MG63 (cell line): ENCODE data around the gene USP10. TPM values are rescaled to one million over a fixed set of nuclear protein-coding genes. Genes with fewer than 3 reads are reported as not detected.
A peak's percentile ranks its signal among the peaks of the same experiment; 100 is the strongest.

Experiments used
- DNase-seq: peaks from one replicate; pipeline ENCODE4 v3.0.0-alpha.2; 2020
- H3K27me3 ChIP-seq: fragments of 250-450 bp; sonication (Bioruptor Pico); 2 replicates; pipeline ENCODE4 v1.5.1; 2020; ENCODE audit warnings: mild to moderate bottlenecking, moderate library complexity
- H3K36me3 ChIP-seq: fragments of 250-450 bp; sonication (Bioruptor Pico); 2 replicates; pipeline ENCODE4 v1.5.1; 2020; ENCODE audit warnings: mild to moderate bottlenecking, moderate library complexity
- H3K4me3 ChIP-seq: fragments of 250-450 bp; sonication (Bioruptor Pico); 2 replicates; pipeline ENCODE4 v1.5.1; 2020; ENCODE audit warnings: mild to moderate bottlenecking, moderate library complexity
- H3K9me3 ChIP-seq: fragments of 250-450 bp; sonication (Bioruptor Pico); 2 replicates; pipeline ENCODE4 v1.5.1; 2020; ENCODE audit warnings: mild to moderate bottlenecking, moderate library complexity
- total RNA-seq: library from RNA; depleted of rRNA; stranded (reverse); fragments of >200 nt; shearing (Covaris generic); gene quantifications from 2 replicates; pipeline ENCODE4 v1.2.3, GENCODE V29; 2014; ENCODE audit warnings: low replicate concordance; rRNA removed

Gene USP10
- 29.8 and 33.5 TPM in 2 replicates for total RNA-seq

GRCh38 chr16:84699712-84700445, at the start of gene USP10:
Gene USP10 (plus strand): TSS chr16:84700000. CDS start chr16:84700091, 91 bp downstream.
- H3K36me3 ChIP-seq = no peaks in the 10 kb centered on the region
- DNase-seq = peak; percentile 68
- H3K9me3 ChIP-seq = no peaks in the 10 kb centered on the region
- peak within 1 kb of the TSS; percentile 71 for H3K4me3 ChIP-seq
- no peaks in the 10 kb centered on the region for H3K27me3 ChIP-seq

DNA sequence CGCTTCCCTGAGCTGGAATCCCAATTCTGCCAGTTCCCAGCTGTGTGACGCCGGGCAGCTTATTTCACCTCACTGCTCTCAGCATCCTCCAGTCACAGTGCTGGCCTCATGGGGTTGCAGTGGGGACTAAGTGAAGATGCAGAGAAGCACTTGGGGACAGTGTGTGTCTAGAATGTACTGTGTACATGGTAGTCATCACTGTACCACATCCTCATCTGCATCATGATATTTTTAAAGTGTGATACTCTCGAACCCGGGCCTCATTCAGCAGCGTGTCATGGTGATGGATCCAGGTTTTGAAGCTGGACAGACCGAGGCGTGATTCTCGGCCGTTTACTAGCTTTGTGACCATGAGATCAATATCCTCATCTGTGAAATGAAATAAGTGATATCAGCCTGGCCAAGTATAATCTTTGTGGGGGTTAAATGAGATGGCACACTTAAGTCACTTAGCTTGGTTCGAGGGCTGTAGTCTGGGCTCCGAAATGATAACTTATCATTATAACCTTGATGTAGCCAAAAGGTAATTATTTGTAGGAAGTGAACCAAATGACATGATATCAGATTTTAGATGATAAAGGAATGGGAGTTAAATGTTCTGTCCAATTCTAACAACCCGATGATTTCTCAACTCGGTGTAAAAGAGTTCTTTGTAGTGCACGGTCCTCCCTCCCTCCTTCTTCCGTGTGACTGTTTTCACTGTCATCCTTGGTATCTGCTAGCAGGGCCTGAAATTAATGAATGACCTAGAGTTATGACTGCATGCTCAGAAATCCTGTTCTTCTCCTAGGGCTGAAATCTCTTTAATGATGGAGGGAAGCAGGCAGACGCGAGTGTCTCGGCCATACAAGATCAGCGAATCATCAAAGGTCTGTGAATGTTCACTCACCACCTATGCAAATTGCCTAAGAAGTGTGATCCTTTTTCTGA, 49.5 kb upstream of the USP10 start:
- DNase-seq = no peak
- Histone ChIP-seq H3K27me3 (no peaks in the 10 kb centered on the region), H3K36me3 (no peaks in the 10 kb centered on the region; the same call in 1 of the 2 replicates), H3K4me3 (no peak overlapping the region), H3K9me3 (no peaks in the 10 kb centered on the region)

DNA sequence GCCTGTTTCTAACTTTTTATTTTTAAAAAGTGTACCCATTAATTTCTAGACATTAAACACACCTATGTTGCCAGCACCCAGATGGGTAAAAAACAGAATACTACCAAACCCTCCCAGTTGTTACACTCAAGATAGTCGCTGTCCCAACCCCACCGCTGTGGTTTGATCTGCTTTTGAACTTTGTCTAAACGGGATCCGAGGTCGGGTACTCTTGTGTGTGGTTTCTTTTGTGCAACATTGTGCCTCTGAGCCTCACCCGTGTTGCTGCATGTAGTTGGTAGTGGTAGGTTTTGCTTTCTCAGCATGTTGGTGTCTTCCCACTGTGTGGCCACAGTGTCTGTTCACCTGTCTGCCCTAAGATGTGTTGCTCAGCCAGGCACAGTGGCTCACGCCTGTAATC, 47.2 kb upstream of the USP10 start:
- no peaks in the 10 kb centered on the region for H3K9me3 ChIP-seq
- no peak overlapping the region for H3K4me3 ChIP-seq
- no peaks in the 10 kb centered on the region; the same call in none of the 2 replicates for H3K36me3 ChIP-seq
- H3K27me3 ChIP-seq = no peaks in the 10 kb centered on the region
- no peak for DNase-seq

- no peak for DNase-seq
- Histone ChIP-seq H3K27me3 (no peaks in the 10 kb centered on the region), H3K9me3 (no peaks in the 10 kb centered on the region), H3K36me3 (no peaks in the 10 kb centered on the region; the same call in none of the 2 replicates), H3K4me3 (no peak overlapping the region)
Measured at GRCh38 chr16:84654238-84654637, 45.6 kb upstream of the USP10 start.

GRCh38 chr16:84654998-84655397, 44.8 kb upstream of the USP10 start:
- Histone ChIP-seq H3K4me3 (no peak overlapping the region), H3K9me3 (no peaks in the 10 kb centered on the region), H3K27me3 (no peaks in the 10 kb centered on the region), H3K36me3 (no peaks in the 10 kb centered on the region; the same call in none of the 2 replicates)
- no peak for DNase-seq

- H3K36me3 ChIP-seq = no peaks in the 10 kb centered on the region; the same call in none of the 2 replicates
- no peak for DNase-seq
- H3K4me3 ChIP-seq = no peak overlapping the region
- no peaks in the 10 kb centered on the region for H3K9me3 ChIP-seq
- H3K27me3 ChIP-seq = no peaks in the 10 kb centered on the region
Measured at GRCh38 chr16:84656649-84657048, 43.2 kb upstream of the USP10 start.

GRCh38 chr16:84657229-84657837, 42.5 kb upstream of the USP10 start:
- Histone ChIP-seq H3K9me3 (no peaks in the 10 kb centered on the region), H3K27me3 (no peaks in the 10 kb centered on the region), H3K4me3 (no peak overlapping the region), H3K36me3 (no peaks in the 10 kb centered on the region; the same call in none of the 2 replicates)
- DNase-seq = no peak

GRCh38 chr16:84658690-84659089, 41.1 kb upstream of the USP10 start:
- Histone ChIP-seq H3K4me3 (no peak overlapping the region), H3K27me3 (no peaks in the 10 kb centered on the region), H3K9me3 (no peaks in the 10 kb centered on the region), H3K36me3 (no peaks in the 10 kb centered on the region; the same call in none of the 2 replicates)
- no peak for DNase-seq

GRCh38 chr16:84659656-84660300, 40.0 kb upstream of the USP10 start:
- Histone ChIP-seq H3K4me3 (no peak overlapping the region), H3K36me3 (no peaks in the 10 kb centered on the region; the same call in none of the 2 replicates), H3K9me3 (no peaks in the 10 kb centered on the region), H3K27me3 (no peaks in the 10 kb centered on the region)
- DNase-seq = no peak

GRCh38 chr16:84660973-84661372, 38.8 kb upstream of the USP10 start:
- H3K9me3 ChIP-seq = no peaks in the 10 kb centered on the region
- no peak overlapping the region for H3K4me3 ChIP-seq
- DNase-seq = no peak
- H3K27me3 ChIP-seq = no peaks in the 10 kb centered on the region
- H3K36me3 ChIP-seq = no peaks in the 10 kb centered on the region; the same call in none of the 2 replicates

DNA sequence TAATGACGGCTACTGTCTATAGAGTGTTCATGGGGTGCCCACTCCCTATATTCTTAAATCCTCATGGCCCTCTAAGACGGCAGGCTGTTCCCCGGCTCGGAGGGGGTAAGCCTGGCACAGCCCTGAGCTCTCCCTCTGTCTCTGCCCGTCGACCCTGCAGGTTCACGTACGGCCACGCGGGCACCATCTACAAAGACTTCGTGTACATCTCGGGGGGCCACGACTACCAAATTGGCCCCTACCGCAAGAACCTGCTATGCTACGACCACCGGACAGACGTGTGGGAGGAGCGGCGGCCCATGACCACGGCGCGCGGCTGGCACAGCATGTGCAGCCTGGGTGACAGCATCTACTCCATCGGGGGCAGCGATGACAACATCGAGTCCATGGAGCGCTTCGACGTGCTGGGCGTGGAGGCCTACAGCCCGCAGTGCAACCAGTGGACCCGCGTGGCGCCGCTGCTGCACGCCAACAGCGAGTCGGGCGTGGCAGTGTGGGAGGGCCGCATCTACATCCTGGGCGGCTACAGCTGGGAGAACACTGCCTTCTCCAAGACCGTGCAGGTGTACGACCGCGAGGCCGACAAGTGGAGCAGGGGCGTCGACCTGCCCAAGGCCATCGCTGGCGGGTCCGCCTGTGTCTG, 38.3 kb upstream of the USP10 start:
- Histone ChIP-seq H3K9me3 (no peaks in the 10 kb centered on the region), H3K4me3 (no peak overlapping the region), H3K36me3 (no peaks in the 10 kb centered on the region; the same call in none of the 2 replicates), H3K27me3 (no peaks in the 10 kb centered on the region)
- no peak for DNase-seq

DNA sequence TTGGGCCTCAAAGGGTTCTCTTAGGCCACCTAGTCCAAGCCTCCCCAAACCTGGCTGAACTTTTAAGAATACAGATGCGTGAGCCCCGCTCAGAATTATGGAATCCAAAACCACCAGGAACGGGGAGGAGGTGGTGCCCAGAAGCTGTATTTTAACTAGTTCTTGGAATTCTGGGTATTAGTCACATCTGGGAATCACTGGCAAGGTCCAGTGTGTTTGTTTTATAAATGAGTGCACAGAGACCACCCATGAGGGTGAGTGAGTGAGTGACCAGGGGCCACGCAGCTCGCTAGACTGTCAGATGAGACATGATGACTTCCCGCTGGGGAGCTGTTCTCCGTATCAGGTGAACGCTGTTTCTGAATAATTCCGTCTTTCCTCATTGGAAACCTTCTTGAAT, 37.3 kb upstream of the USP10 start:
- no peak for DNase-seq
- Histone ChIP-seq H3K9me3 (no peaks in the 10 kb centered on the region), H3K36me3 (no peaks in the 10 kb centered on the region; the same call in none of the 2 replicates), H3K4me3 (no peak overlapping the region), H3K27me3 (no peaks in the 10 kb centered on the region)

- Histone ChIP-seq H3K36me3 (no peaks in the 10 kb centered on the region; the same call in 1 of the 2 replicates), H3K9me3 (no peaks in the 10 kb centered on the region), H3K27me3 (no peaks in the 10 kb centered on the region), H3K4me3 (no peak overlapping the region)
- DNase-seq = no peak
Measured at GRCh38 chr16:84663433-84664101, 36.2 kb upstream of the USP10 start.

DNA sequence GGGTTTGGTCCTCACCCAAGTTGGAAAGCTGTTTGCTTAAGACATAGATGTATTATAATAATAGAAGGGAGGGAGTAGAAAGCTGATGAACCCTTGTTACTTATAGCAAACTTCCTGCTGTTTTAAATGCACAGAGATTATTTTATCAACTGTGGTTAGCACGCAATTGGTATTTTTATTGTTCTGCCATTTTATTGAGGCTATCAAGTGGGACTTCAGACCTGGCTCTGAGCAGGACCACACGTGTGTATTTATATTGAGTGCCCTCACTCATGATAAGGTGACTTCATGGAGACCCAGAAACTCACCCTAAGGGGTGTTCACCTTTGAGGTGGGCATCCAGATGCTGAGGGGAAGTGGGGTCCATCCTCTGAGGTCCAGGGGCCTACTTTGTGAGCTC, 34.4 kb upstream of the USP10 start:
- DNase-seq = no peak
- H3K27me3 ChIP-seq = no peaks in the 10 kb centered on the region
- no peaks in the 10 kb centered on the region; the same call in 1 of the 2 replicates for H3K36me3 ChIP-seq
- no peaks in the 10 kb centered on the region for H3K9me3 ChIP-seq
- H3K4me3 ChIP-seq = no peak overlapping the region

DNA sequence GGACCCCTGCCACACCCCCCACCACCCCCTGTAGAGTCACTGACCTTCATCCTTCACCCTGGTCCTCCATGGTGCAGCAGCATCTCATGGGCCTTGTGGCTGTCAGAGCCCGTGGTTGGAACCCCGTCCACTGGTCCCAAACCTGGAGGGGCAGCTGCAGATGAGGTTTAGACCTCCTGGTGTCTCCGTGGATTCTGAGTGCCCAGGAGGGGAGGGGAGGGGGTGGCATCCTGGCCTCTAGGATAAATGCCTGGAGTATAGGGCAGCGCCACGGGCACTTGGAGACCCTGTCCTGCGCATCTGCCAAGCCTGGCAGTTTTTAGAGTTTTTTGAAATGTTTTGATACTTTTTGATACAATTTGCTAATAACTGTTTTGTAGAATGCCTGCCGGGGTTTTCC, 34.0 kb upstream of the USP10 start:
- no peaks in the 10 kb centered on the region; the same call in 1 of the 2 replicates for H3K36me3 ChIP-seq
- no peaks in the 10 kb centered on the region for H3K27me3 ChIP-seq
- no peak for DNase-seq
- no peak overlapping the region for H3K4me3 ChIP-seq
- no peaks in the 10 kb centered on the region for H3K9me3 ChIP-seq
